Measurements from ENCODE around the gene TCHHL1. TPM values are rescaled to one million over a fixed set of nuclear protein-coding genes. Genes with fewer than 3 reads are reported as not detected.

Gene TCHHL1
- total and polyA plus RNA-seq, 2 of the 8 experiments (the other 6 are each of a cell fraction or from before 2014, with no cell fraction given), result not detected

- TF ChIP-seq CTCF (IDR thresholded peaks at IDR 0.05; ENCODE audit: control extremely low read depth in 1 of 3, insufficient read depth in 1 of 3, low read depth in 1 of 3, low read length in 3 of 3) (peak in 1 of 3 experiments; percentile 3; a peak in 1 of 4 replicates), KDM1A (IDR thresholded peaks at IDR 0.05; ENCODE audit: borderline replicate concordance, low read length) (peak; percentile 82; the same call in 1 of the 2 replicates), NANOG (IDR thresholded peaks at IDR 0.05; ENCODE audit: insufficient read depth, low read depth, low read length, poor library complexity, severe bottlenecking) (no peak), SP1 (IDR thresholded peaks at IDR 0.05; ENCODE audit: low read depth, low read length) (no peak)
- TF ChIP-seq, protein P1, sequence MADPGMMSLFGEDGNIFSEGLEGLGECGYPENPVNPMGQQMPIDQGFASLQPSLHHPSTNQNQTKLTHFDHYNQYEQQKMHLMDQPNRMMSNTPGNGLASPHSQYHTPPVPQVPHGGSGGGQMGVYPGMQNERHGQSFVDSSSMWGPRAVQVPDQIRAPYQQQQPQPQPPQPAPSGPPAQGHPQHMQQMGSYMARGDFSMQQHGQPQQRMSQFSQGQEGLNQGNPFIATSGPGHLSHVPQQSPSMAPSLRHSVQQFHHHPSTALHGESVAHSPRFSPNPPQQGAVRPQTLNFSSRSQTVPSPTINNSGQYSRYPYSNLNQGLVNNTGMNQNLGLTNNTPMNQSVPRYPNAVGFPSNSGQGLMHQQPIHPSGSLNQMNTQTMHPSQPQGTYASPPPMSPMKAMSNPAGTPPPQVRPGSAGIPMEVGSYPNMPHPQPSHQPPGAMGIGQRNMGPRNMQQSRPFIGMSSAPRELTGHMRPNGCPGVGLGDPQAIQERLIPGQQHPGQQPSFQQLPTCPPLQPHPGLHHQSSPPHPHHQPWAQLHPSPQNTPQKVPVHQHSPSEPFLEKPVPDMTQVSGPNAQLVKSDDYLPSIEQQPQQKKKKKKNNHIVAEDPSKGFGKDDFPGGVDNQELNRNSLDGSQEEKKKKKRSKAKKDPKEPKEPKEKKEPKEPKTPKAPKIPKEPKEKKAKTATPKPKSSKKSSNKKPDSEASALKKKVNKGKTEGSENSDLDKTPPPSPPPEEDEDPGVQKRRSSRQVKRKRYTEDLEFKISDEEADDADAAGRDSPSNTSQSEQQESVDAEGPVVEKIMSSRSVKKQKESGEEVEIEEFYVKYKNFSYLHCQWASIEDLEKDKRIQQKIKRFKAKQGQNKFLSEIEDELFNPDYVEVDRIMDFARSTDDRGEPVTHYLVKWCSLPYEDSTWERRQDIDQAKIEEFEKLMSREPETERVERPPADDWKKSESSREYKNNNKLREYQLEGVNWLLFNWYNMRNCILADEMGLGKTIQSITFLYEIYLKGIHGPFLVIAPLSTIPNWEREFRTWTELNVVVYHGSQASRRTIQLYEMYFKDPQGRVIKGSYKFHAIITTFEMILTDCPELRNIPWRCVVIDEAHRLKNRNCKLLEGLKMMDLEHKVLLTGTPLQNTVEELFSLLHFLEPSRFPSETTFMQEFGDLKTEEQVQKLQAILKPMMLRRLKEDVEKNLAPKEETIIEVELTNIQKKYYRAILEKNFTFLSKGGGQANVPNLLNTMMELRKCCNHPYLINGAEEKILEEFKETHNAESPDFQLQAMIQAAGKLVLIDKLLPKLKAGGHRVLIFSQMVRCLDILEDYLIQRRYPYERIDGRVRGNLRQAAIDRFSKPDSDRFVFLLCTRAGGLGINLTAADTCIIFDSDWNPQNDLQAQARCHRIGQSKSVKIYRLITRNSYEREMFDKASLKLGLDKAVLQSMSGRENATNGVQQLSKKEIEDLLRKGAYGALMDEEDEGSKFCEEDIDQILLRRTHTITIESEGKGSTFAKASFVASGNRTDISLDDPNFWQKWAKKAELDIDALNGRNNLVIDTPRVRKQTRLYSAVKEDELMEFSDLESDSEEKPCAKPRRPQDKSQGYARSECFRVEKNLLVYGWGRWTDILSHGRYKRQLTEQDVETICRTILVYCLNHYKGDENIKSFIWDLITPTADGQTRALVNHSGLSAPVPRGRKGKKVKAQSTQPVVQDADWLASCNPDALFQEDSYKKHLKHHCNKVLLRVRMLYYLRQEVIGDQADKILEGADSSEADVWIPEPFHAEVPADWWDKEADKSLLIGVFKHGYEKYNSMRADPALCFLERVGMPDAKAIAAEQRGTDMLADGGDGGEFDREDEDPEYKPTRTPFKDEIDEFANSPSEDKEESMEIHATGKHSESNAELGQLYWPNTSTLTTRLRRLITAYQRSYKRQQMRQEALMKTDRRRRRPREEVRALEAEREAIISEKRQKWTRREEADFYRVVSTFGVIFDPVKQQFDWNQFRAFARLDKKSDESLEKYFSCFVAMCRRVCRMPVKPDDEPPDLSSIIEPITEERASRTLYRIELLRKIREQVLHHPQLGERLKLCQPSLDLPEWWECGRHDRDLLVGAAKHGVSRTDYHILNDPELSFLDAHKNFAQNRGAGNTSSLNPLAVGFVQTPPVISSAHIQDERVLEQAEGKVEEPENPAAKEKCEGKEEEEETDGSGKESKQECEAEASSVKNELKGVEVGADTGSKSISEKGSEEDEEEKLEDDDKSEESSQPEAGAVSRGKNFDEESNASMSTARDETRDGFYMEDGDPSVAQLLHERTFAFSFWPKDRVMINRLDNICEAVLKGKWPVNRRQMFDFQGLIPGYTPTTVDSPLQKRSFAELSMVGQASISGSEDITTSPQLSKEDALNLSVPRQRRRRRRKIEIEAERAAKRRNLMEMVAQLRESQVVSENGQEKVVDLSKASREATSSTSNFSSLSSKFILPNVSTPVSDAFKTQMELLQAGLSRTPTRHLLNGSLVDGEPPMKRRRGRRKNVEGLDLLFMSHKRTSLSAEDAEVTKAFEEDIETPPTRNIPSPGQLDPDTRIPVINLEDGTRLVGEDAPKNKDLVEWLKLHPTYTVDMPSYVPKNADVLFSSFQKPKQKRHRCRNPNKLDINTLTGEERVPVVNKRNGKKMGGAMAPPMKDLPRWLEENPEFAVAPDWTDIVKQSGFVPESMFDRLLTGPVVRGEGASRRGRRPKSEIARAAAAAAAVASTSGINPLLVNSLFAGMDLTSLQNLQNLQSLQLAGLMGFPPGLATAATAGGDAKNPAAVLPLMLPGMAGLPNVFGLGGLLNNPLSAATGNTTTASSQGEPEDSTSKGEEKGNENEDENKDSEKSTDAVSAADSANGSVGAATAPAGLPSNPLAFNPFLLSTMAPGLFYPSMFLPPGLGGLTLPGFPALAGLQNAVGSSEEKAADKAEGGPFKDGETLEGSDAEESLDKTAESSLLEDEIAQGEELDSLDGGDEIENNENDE (IDR thresholded peaks at IDR 0.05; ENCODE audit: insufficient replicate concordance, low read length), result no peak
These were observed 18.4 kb upstream of the TCHHL1 start (continued) for GRCh38 chr1:152107031-152107983.
